Rectal smooth muscle tissue (tissue), 1 donor: ENCODE measurements around the gene HOMER2.

ENCODE experiments used
- H3K27ac ChIP-seq: one replicate; pipeline ENCODE4 v1.7.0; 2013; ENCODE audit warnings: low read depth, low read length, inconsistent platforms
- H3K27me3 ChIP-seq: one replicate; pipeline ENCODE4 v1.7.0; 2013; ENCODE audit warnings: low read length; ENCODE audit not compliant: control insufficient read depth, insufficient read depth
- H3K36me3 ChIP-seq: one replicate; pipeline ENCODE4 v1.7.0; 2013; ENCODE audit warnings: low read length; ENCODE audit not compliant: control insufficient read depth, insufficient read depth
- H3K4me1 ChIP-seq: one replicate; pipeline ENCODE4 v1.7.0; 2013; ENCODE audit warnings: low read length; ENCODE audit not compliant: control insufficient read depth, insufficient read depth
- H3K4me3 ChIP-seq: one replicate; pipeline ENCODE4 v1.7.0; 2013; ENCODE audit warnings: low read length
- H3K9ac ChIP-seq: one replicate; pipeline ENCODE4 v1.7.0; 2013; ENCODE audit warnings: low read length

Gene HOMER2

GRCh38 chr15:82978438-82978837 is 25.9 kb upstream of the HOMER2 start:
- no peaks in the 10 kb centered on the region for H3K27me3 ChIP-seq
- H3K9ac ChIP-seq, result no peak overlapping the region
- no peak overlapping the region for H3K27ac ChIP-seq
- no peaks in the 10 kb centered on the region for H3K36me3 ChIP-seq
- no peak overlapping the region for H3K4me3 ChIP-seq
- H3K4me1 ChIP-seq, result no peaks in the 10 kb centered on the region

- H3K4me3 ChIP-seq, result no peak overlapping the region
- H3K27me3 ChIP-seq, result no peaks in the 10 kb centered on the region
- no peak overlapping the region for H3K9ac ChIP-seq
- no peaks in the 10 kb centered on the region for H3K4me1 ChIP-seq
- H3K36me3 ChIP-seq, result no peaks in the 10 kb centered on the region
- no peak overlapping the region for H3K27ac ChIP-seq
Measured at GRCh38 chr15:82977076-82977475, 24.6 kb upstream of the HOMER2 start.

GRCh38 chr15:82972990-82973389 is 20.5 kb upstream of the HOMER2 start:
- no peak overlapping the region for H3K27ac ChIP-seq
- no peak overlapping the region for H3K9ac ChIP-seq
- no peaks in the 10 kb centered on the region for H3K4me1 ChIP-seq
- no peak overlapping the region for H3K4me3 ChIP-seq
- H3K27me3 ChIP-seq, result no peaks in the 10 kb centered on the region
- H3K36me3 ChIP-seq, result no peaks in the 10 kb centered on the region

GRCh38 chr15:82971218-82971984 is 18.9 kb upstream of the HOMER2 start:
- Histone ChIP-seq H3K27ac (no peak overlapping the region), H3K36me3 (no peaks in the 10 kb centered on the region), H3K9ac (no peak overlapping the region), H3K4me1 (no peaks in the 10 kb centered on the region), H3K4me3 (no peak overlapping the region), H3K27me3 (no peaks in the 10 kb centered on the region)

GRCh38 chr15:82970696-82971095 is 18.2 kb upstream of the HOMER2 start:
- Histone ChIP-seq H3K4me1 (no peaks in the 10 kb centered on the region), H3K27ac (no peak overlapping the region), H3K9ac (no peak overlapping the region), H3K27me3 (no peaks in the 10 kb centered on the region), H3K4me3 (no peak overlapping the region), H3K36me3 (no peaks in the 10 kb centered on the region)

- no peaks in the 10 kb centered on the region for H3K4me1 ChIP-seq
- H3K4me3 ChIP-seq, result no peak overlapping the region
- no peak overlapping the region for H3K27ac ChIP-seq
- no peaks in the 10 kb centered on the region for H3K36me3 ChIP-seq
- H3K9ac ChIP-seq, result no peak overlapping the region
- no peaks in the 10 kb centered on the region for H3K27me3 ChIP-seq
Measured at GRCh38 chr15:82970078-82970686, 17.7 kb upstream of the HOMER2 start.

- H3K9ac ChIP-seq, result no peak overlapping the region
- no peak overlapping the region for H3K4me3 ChIP-seq
- no peak overlapping the region for H3K27ac ChIP-seq
- H3K36me3 ChIP-seq, result no peaks in the 10 kb centered on the region
- no peaks in the 10 kb centered on the region for H3K4me1 ChIP-seq
- H3K27me3 ChIP-seq, result no peaks in the 10 kb centered on the region
Measured at GRCh38 chr15:82969353-82969752, 16.8 kb upstream of the HOMER2 start.

- H3K9ac ChIP-seq, result no peak overlapping the region
- no peaks in the 10 kb centered on the region for H3K4me1 ChIP-seq
- no peak overlapping the region for H3K27ac ChIP-seq
- H3K4me3 ChIP-seq, result no peak overlapping the region
- H3K36me3 ChIP-seq, result no peaks in the 10 kb centered on the region
- no peaks in the 10 kb centered on the region for H3K27me3 ChIP-seq
Measured at GRCh38 chr15:82968066-82968465, 15.5 kb upstream of the HOMER2 start.

GRCh38 chr15:82966671-82967071 is 14.2 kb upstream of the HOMER2 start:
- H3K9ac ChIP-seq, result no peak overlapping the region
- H3K4me3 ChIP-seq, result no peak overlapping the region
- no peaks in the 10 kb centered on the region for H3K36me3 ChIP-seq
- H3K4me1 ChIP-seq, result no peaks in the 10 kb centered on the region
- no peaks in the 10 kb centered on the region for H3K27me3 ChIP-seq
- no peak overlapping the region for H3K27ac ChIP-seq

- no peak overlapping the region for H3K27ac ChIP-seq
Measured at GRCh38 chr15:82964890-82965289, 12.4 kb upstream of the HOMER2 start.

GRCh38 chr15:82963471-82964341 is 11.2 kb upstream of the HOMER2 start:
- Histone ChIP-seq H3K4me3 (no peak overlapping the region), H3K9ac (no peak overlapping the region), H3K27ac (no peak overlapping the region), H3K27me3 (no peaks in the 10 kb centered on the region), H3K4me1 (no peaks in the 10 kb centered on the region), H3K36me3 (no peaks in the 10 kb centered on the region)

More at GRCh38 chr15:82964890-82965289, 12.4 kb upstream of the HOMER2 start:
- no peak overlapping the region for H3K4me3 ChIP-seq
- no peaks in the 10 kb centered on the region for H3K4me1 ChIP-seq
- H3K27me3 ChIP-seq, result no peaks in the 10 kb centered on the region
- H3K36me3 ChIP-seq, result no peaks in the 10 kb centered on the region
- H3K9ac ChIP-seq, result no peak overlapping the region

- no peak overlapping the region for H3K4me3 ChIP-seq
- no peak overlapping the region for H3K9ac ChIP-seq
- no peaks in the 10 kb centered on the region for H3K27me3 ChIP-seq
- no peaks in the 10 kb centered on the region for H3K4me1 ChIP-seq
- no peak overlapping the region for H3K27ac ChIP-seq
- no peaks in the 10 kb centered on the region for H3K36me3 ChIP-seq
Measured at GRCh38 chr15:82960766-82961165, 8.2 kb upstream of the HOMER2 start.
